CMK (cell line): ENCODE results near the gene RTL9.
"Not testable (repeated sequence)": the region's sequence is repeated elsewhere in the genome, so short reads cannot be mapped to it uniquely, and the experiment has no call there.

ENCODE experiments used
- DNase-seq: peaks from one replicate; pipeline ENCODE4 v3.0.0-alpha.2; 2010; ENCODE audit warnings: low read depth

RTL9 gene

GRCh38 chrX:110406250-110406649 lies 47.6 kb downstream of the RTL9 start:
- DNase-seq, result not testable (repeated sequence)

DNA sequence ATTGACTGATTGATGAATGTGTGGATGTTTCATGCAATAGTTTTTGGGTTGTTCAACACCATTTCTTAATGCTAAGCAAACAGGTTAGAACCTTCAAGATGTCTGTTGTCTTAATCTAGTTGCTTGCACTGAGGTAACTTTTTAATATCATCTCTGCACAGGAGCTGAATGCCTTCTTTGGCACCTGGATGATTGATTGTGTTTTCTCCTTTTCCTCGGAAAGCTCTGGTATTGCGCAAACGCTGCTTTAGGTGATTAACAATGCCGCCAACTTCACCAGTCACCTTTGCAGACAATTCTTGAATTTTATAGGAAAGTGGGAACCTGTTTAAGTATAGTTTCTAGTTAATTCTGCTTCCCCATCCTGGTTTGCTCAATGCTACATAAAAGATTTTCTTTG lies 48.2 kb downstream of the RTL9 start:
- no peak for DNase-seq

- peak; percentile 25 for DNase-seq
Measured at GRCh38 chrX:110407910-110408545, 49.4 kb downstream of the RTL9 start.
